HepG2 (cell line): Measurements from ENCODE around the gene SLC30A4. TPM values are rescaled to one million over a fixed set of nuclear protein-coding genes. Genes with fewer than 3 reads are reported as not detected.

ENCODE experiments used
- ATAC-seq: fragments of 200-7000 bp; cut with Tn5 transposase; 3 replicates; pipeline ENCODE4 v1.9.1; 2020; ENCODE audit warnings: mild to moderate bottlenecking, moderate library complexity
- BruUV-seq: library from RNA; stranded (reverse); fragments of 400-500 nt; replicated peaks from 2 replicates; lab custom pipeline; 2021; lab: Mats Ljungman, UMichigan
- CTCF ChIA-PET: fragments of 300-600 bp; formaldehyde crosslinking; extraction: SDS; loops from one replicate; lab custom pipeline; 2021; ENCODE audit warnings: low total read pairs, inconsistent platforms, low intra/inter-chr PET ratio; lab: Yijun Ruan, JAX
- POLR2A ChIA-PET: fragments of 350-600 bp; sonication (Branson Sonifier 250); formaldehyde crosslinking; loops from one replicate; lab custom pipeline; 2020; ENCODE audit warnings: antibody characterized with exemption, inconsistent platforms; lab: Yijun Ruan, JAX
- DNase-seq: peaks from one replicate; pipeline ENCODE4 v3.0.0-alpha.2; 2015; ENCODE audit warnings: low spot score
- FAIRE-seq: peaks from 3 replicates; lab custom pipeline; 2011; peaks lifted over from hg19 to GRCh38; lab: Jason Lieb, UNC
- H2AFZ ChIP-seq: one replicate; pipeline ENCODE4 v1.6.1; 2011; ENCODE audit warnings: low read length, inconsistent platforms
- H3K27ac ChIP-seq: fragments of 300-600 bp; 3 replicates; pipeline ENCODE4 v1.8.0; 2011; ENCODE audit warnings: mixed run types, mild to moderate bottlenecking, mixed read lengths, low read length, inconsistent platforms; ENCODE audit not compliant: insufficient read depth; ENCODE audit errors: extremely low read length
- H3K27me3 ChIP-seq, 2 experiments: fragments of 200-600 bp in 1 of 2; 2 replicates in 1 of 2; 3 replicates in 1 of 2; pipeline versions ENCODE4 v1.6.0 to v1.8.0; 2011; ENCODE audit warnings: low read length in 2 of 2, mild to moderate bottlenecking in 2 of 2, moderate library complexity in 2 of 2, inconsistent platforms in 1 of 2; ENCODE audit not compliant: insufficient read depth in 2 of 2, control insufficient read depth in 1 of 2
- H3K36me3 ChIP-seq, 2 experiments: fragments of 200-600 bp in 1 of 2; replicated peaks in 1 of 2; 2 replicates in 1 of 2; 3 replicates in 1 of 2; pipeline versions ENCODE4 v1.5.1 to v1.8.0; 2011; ENCODE audit warnings: low read length in 2 of 2, inconsistent platforms in 1 of 2; ENCODE audit not compliant: insufficient read depth in 2 of 2, control insufficient read depth in 1 of 2
- H3K4me1 ChIP-seq: 2 replicates; pipeline ENCODE4 v1.5.1; 2012; ENCODE audit warnings: low read length, inconsistent platforms; ENCODE audit not compliant: insufficient read depth
- H3K4me2 ChIP-seq: 2 replicates; pipeline ENCODE4 v1.6.0; 2011; ENCODE audit warnings: low read depth, low read length, inconsistent platforms
- H3K4me3 ChIP-seq, 3 experiments: fragments of 200-600 bp in 1 of 3; sonication (generic), shearing (Covaris generic) in 1 of 3; replicated peaks in 1 of 3; 2 replicates each; pipeline ENCODE4 v1.5.1; 2011 to 2016; ENCODE audit warnings: low read length in 3 of 3, inconsistent platforms in 2 of 3, low read depth in 2 of 3, mild to moderate bottlenecking in 2 of 3, control low read depth in 1 of 3, mixed read lengths in 1 of 3; ENCODE audit not compliant: insufficient read depth in 1 of 3
- H3K79me2 ChIP-seq: one replicate; pipeline ENCODE4 v1.6.1; 2011; ENCODE audit warnings: low read length, inconsistent platforms; ENCODE audit not compliant: insufficient read depth
- H3K9ac ChIP-seq: 2 replicates; pipeline ENCODE4 v1.6.0; 2011; ENCODE audit warnings: mild to moderate bottlenecking, low read depth, low read length, inconsistent platforms; ENCODE audit not compliant: insufficient read depth
- H3K9me3 ChIP-seq: 2 replicates; pipeline ENCODE4 v1.5.1; 2012; ENCODE audit warnings: mild to moderate bottlenecking, low read length
- H4K20me1 ChIP-seq: 2 replicates; pipeline ENCODE4 v1.6.0; 2011; ENCODE audit warnings: inconsistent platforms, mild to moderate bottlenecking, low read length, moderate library complexity; ENCODE audit not compliant: insufficient read depth
- CBFB ChIP-seq: sonication (generic); formaldehyde crosslinking; IDR thresholded peaks from 2 replicates; pipeline ENCODE4 v1.4.0; 2020; ENCODE audit warnings: missing genetic modification reagents
- KDM5B ChIP-seq: sonication (generic); formaldehyde crosslinking; IDR thresholded peaks from 2 replicates; pipeline ENCODE4 v1.4.0; 2020; ENCODE audit warnings: missing genetic modification reagents, mild to moderate bottlenecking, borderline replicate concordance
- KLF13 ChIP-seq: sonication (generic); formaldehyde crosslinking; IDR thresholded peaks from 2 replicates; pipeline ENCODE4 v1.4.0; 2020; ENCODE audit warnings: mild to moderate bottlenecking, missing genetic modification reagents
- SP140L ChIP-seq: sonication (generic); formaldehyde crosslinking; IDR thresholded peaks from 2 replicates; pipeline ENCODE4 v1.4.0; 2020; ENCODE audit warnings: missing genetic modification reagents, borderline replicate concordance
- ZBTB8A ChIP-seq: sonication (generic); formaldehyde crosslinking; IDR thresholded peaks from 2 replicates; pipeline ENCODE4 v1.4.0; 2020; ENCODE audit warnings: mild to moderate bottlenecking, low read depth, missing genetic modification reagents, borderline replicate concordance
- ZGPAT ChIP-seq: IDR thresholded peaks from 2 replicates; pipeline ENCODE4 v1.6.1; 2016; ENCODE audit warnings: mild to moderate bottlenecking
- ZNF484 ChIP-seq: sonication (generic); formaldehyde crosslinking; IDR thresholded peaks from 2 replicates; pipeline ENCODE4 v1.5.1; 2020; ENCODE audit warnings: mild to moderate bottlenecking, low read depth, missing genetic modification reagents, borderline replicate concordance
- ZNF784 ChIP-seq: sonication (generic); formaldehyde crosslinking; IDR thresholded peaks from 2 replicates; pipeline ENCODE4 v1.5.1; 2020; ENCODE audit warnings: missing genetic modification reagents, mild to moderate bottlenecking, borderline replicate concordance
- ZNF891 ChIP-seq: sonication (generic); formaldehyde crosslinking; IDR thresholded peaks from 2 replicates; pipeline ENCODE4 v1.5.0; 2020; ENCODE audit warnings: mild to moderate bottlenecking, missing genetic modification reagents
- WGBS: methylation state at CpG from one replicate; pipeline ENCODE4 v1.1.6; 2017; ENCODE audit warnings: low lambda C conversion rate; 5-methylcytosine and 5-hydroxymethylcytosine counted together
- in situ Hi-C: cut with HindIII; loops from 2 replicates; pipeline ENCODE4 v1.10.0; 2017; ENCODE audit warnings: low pct_unique_long_range_greater_than_20kb; ENCODE audit not compliant: extremely low pct_ligation_motif_present
- intact Hi-C: fragments of 100-400 bp; cut with micrococcal nuclease; formaldehyde crosslinking; loops from one replicate; pipeline ENCODE4 v1.10.0; 2022; ENCODE audit not compliant: unreplicated experiment
- polyA plus RNA-seq, 8 experiments: library from polyadenylated mRNA; depleted of rRNA in 3 of 8; stranded (reverse) in 7 of 8; unstranded in 1 of 8; fragments of >200 nt; fragmentation: Illumina TruSeq in 4 of 8; extraction: Trizol in 4 of 8; gene quantifications; 2 replicates each; pipeline versions ENCODE4 v1.2.1 to v1.2.3, GENCODE V29; 2011 to 2016; ENCODE audit warnings: low read depth in 4 of 8, missing spikeins in 1 of 8, mixed read lengths in 1 of 8; ENCODE audit not compliant: insufficient read depth in 1 of 8
- total RNA-seq, 5 experiments: library from RNA; depleted of rRNA; stranded (reverse); fragments of >200 nt; fragmentation: Illumina TruSeq; extraction: Trizol; gene quantifications; 2 replicates each; pipeline ENCODE4 v1.2.3, GENCODE V29; 2016; ENCODE audit warnings: low read depth in 1 of 5
- TF ChIP-seq, protein P1 (sequence below), 2 experiments: IDR thresholded peaks; 2 replicates each; pipeline ENCODE4 v1.6.1; 2011 to 2012; ENCODE audit warnings: low read length in 2 of 2, borderline replicate concordance in 1 of 2, low read depth in 1 of 2, mild to moderate bottlenecking in 1 of 2, moderate library complexity in 1 of 2
- TF ChIP-seq, protein P2 (sequence below): sonication (generic); formaldehyde crosslinking; IDR thresholded peaks from 2 replicates; pipeline ENCODE4 v1.4.0; 2020; ENCODE audit warnings: mild to moderate bottlenecking, missing genetic modification reagents
- TF ChIP-seq, protein P3 (sequence below): IDR thresholded peaks from 2 replicates; pipeline ENCODE4 v1.6.1; 2016; ENCODE audit warnings: missing genetic modification reagents, missing compliant biosample characterization

The SLC30A4 gene
- total and polyA plus RNA-seq, 2 of the 13 experiments (the other 11 are each of a cell fraction or from before 2014, with no cell fraction given) = 0.01 to 0.04 TPM

DNA sequence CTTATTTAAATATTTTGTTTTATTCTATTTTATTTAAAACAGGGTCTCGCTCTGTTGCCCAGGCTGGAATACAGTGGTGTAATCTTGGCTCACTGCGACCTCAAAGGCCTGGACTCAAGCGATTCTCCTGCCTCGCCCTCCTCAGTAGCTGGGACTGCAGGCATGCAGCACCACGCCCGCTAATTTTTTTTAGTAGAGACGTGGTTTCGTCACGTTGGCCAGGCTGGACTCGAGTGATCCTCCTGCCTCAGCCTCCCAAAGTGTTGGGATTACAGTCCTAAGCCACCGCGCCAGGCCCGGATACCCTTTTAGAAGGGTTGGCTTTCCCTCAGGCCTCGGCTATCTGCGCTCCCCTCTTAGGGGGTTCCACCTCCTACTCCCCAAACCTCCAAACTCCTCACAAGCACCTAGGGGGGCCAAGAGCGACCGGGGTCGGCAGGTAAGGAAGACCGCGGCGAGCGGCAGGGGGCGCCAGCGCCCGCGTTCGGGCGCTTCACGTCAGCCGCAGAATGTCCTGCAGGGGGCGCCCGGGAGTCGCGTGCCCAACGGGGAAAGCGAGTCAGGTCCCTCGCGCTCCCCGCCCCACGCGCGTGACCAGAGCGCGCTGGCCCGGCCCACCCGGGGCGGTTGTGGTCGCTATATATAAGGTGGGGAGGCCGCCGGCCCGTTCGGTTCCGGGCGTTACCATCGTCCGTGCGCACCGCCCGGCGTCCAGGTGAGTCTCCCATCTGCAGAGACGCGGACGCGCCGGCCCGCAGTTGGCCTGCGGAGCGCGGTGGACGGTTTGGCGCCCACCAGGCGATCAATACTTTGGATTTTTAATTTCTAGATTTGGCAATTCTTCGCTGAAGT, 92.4 kb downstream of the SLC30A4 start:
- H3K27ac ChIP-seq = no peak overlapping the region
- peaks cover 24% of the 10 kb centered on the region for H3K4me1 ChIP-seq
- H4K20me1 ChIP-seq = no peaks in the 10 kb centered on the region
- no TSS peak for BruUV-seq
- ChIA-PET CTCF (interaction anchor here (0.7 to 6.3 kb wide), 9 partner anchors 9 to 267 kb away, joined by 3 to 195 read pairs (median 5); no protein-coding TSS in a partner anchor), POLR2A (no interaction called here)
- ATAC-seq = peak; percentile 93
- peak overlapping the region; percentile 43 to 67 (median 54); a peak in 4 of 6 replicates for H3K4me3 ChIP-seq
- no peaks in the 10 kb centered on the region for H3K36me3 ChIP-seq
- peak; percentile 22 for DNase-seq
- no peak for FAIRE-seq
- intact Hi-C loops = loop anchor here (1.0 kb wide), 2 partner anchors 9 to 27 kb away; no protein-coding TSS in a partner anchor
- no peak overlapping the region for H2AFZ ChIP-seq
- in situ Hi-C loops = no loop called here
- 23% methylated on average over 24 of the region's 73 CpGs for WGBS
- peak overlapping the region; percentile 65 for H3K4me2 ChIP-seq
- H3K79me2 ChIP-seq = no peaks in the 10 kb centered on the region
- H3K9me3 ChIP-seq = no peaks in the 10 kb centered on the region
- peak overlapping the region; percentile 32; the same call in 1 of the 2 replicates for H3K9ac ChIP-seq
- no peaks in the 10 kb centered on the region for H3K27me3 ChIP-seq
- 0 out of 2 replicates have a peak, but pooled peaks have one; percentile 31 for TF ChIP-seq ZNF484 (CRISPR knock-in tag)
- TF ChIP-seq ZNF891 (CRISPR knock-in tag) = peak; percentile 69; the same call in 1 of the 2 replicates
- TF ChIP-seq SP140L (CRISPR knock-in tag) = no peak
- TF ChIP-seq, protein P1, sequence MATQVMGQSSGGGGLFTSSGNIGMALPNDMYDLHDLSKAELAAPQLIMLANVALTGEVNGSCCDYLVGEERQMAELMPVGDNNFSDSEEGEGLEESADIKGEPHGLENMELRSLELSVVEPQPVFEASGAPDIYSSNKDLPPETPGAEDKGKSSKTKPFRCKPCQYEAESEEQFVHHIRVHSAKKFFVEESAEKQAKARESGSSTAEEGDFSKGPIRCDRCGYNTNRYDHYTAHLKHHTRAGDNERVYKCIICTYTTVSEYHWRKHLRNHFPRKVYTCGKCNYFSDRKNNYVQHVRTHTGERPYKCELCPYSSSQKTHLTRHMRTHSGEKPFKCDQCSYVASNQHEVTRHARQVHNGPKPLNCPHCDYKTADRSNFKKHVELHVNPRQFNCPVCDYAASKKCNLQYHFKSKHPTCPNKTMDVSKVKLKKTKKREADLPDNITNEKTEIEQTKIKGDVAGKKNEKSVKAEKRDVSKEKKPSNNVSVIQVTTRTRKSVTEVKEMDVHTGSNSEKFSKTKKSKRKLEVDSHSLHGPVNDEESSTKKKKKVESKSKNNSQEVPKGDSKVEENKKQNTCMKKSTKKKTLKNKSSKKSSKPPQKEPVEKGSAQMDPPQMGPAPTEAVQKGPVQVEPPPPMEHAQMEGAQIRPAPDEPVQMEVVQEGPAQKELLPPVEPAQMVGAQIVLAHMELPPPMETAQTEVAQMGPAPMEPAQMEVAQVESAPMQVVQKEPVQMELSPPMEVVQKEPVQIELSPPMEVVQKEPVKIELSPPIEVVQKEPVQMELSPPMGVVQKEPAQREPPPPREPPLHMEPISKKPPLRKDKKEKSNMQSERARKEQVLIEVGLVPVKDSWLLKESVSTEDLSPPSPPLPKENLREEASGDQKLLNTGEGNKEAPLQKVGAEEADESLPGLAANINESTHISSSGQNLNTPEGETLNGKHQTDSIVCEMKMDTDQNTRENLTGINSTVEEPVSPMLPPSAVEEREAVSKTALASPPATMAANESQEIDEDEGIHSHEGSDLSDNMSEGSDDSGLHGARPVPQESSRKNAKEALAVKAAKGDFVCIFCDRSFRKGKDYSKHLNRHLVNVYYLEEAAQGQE (IDR thresholded peaks at IDR 0.05; ENCODE audit: borderline replicate concordance in 1 of 2, low read depth in 1 of 2, low read length in 2 of 2) = no peak
- 0 out of 2 replicates have a peak, but pooled peaks have one; percentile 26 for TF ChIP-seq KLF13
- TF ChIP-seq, protein P2, sequence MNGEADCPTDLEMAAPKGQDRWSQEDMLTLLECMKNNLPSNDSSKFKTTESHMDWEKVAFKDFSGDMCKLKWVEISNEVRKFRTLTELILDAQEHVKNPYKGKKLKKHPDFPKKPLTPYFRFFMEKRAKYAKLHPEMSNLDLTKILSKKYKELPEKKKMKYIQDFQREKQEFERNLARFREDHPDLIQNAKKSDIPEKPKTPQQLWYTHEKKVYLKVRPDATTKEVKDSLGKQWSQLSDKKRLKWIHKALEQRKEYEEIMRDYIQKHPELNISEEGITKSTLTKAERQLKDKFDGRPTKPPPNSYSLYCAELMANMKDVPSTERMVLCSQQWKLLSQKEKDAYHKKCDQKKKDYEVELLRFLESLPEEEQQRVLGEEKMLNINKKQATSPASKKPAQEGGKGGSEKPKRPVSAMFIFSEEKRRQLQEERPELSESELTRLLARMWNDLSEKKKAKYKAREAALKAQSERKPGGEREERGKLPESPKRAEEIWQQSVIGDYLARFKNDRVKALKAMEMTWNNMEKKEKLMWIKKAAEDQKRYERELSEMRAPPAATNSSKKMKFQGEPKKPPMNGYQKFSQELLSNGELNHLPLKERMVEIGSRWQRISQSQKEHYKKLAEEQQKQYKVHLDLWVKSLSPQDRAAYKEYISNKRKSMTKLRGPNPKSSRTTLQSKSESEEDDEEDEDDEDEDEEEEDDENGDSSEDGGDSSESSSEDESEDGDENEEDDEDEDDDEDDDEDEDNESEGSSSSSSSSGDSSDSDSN (CRISPR knock-in tag) = peak; percentile 36; the same call in 1 of the 2 replicates
- TF ChIP-seq ZNF784 (CRISPR knock-in tag) = peak; percentile 40; the same call in 1 of the 2 replicates
- no peak for TF ChIP-seq CBFB (CRISPR knock-in tag)
- TF ChIP-seq, protein P3, sequence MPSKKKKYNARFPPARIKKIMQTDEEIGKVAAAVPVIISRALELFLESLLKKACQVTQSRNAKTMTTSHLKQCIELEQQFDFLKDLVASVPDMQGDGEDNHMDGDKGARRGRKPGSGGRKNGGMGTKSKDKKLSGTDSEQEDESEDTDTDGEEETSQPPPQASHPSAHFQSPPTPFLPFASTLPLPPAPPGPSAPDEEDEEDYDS (CRISPR knock-in tag) = no peak
- no peak for TF ChIP-seq ZBTB8A (CRISPR knock-in tag)
- peak; percentile 57; the same call in 1 of the 2 replicates for TF ChIP-seq ZGPAT (CRISPR knock-in tag)
- TF ChIP-seq KDM5B (CRISPR knock-in tag) = peak; percentile 56; the same call in 1 of the 2 replicates
